Measurements from ENCODE around the gene KHDRBS2. TPM values are rescaled to one million over a fixed set of nuclear protein-coding genes. Genes with fewer than 3 reads are reported as not detected.

Gene KHDRBS2
- total and polyA plus RNA-seq, 2 donors (not counting 1 experiment from before 2014, with no cell fraction given) = not detected

GRCh38 chr6:61980622-61981021, 305.4 kb downstream of the KHDRBS2 start:
- H3K9ac ChIP-seq (ENCODE audit: insufficient read depth, low read length) = no peak overlapping the region
- no peak overlapping the region for H2AFZ ChIP-seq (ENCODE audit: low read length)
- no peak for DNase-seq (ENCODE audit: low read depth in 2 of 2)
- H3K36me3 ChIP-seq (ENCODE audit: control insufficient read depth, insufficient read depth, low read length) = no peaks in the 10 kb centered on the region
- no peaks in the 10 kb centered on the region for H3K27me3 ChIP-seq (ENCODE audit: control insufficient read depth, insufficient read depth, low read length)
- H4K20me1 ChIP-seq (ENCODE audit: control insufficient read depth, extremely low read depth, insufficient read depth, low read length) = no peaks in the 10 kb centered on the region
- H3K4me3 ChIP-seq (replicated peaks in 1 of 4; ENCODE audit: control extremely low read depth in 1 of 4, insufficient read depth in 1 of 4, low read depth in 3 of 4, low read length in 4 of 4) = no peak overlapping the region
- H3K79me2 ChIP-seq (ENCODE audit: control insufficient read depth, insufficient read depth, low read length) = no peaks in the 10 kb centered on the region
- H3K4me1 ChIP-seq (ENCODE audit: control insufficient read depth, extremely low read depth, insufficient read depth, low read length) = no peaks in the 10 kb centered on the region
- H3K4me2 ChIP-seq (ENCODE audit: extremely low read depth, insufficient read depth, low read length) = no peak overlapping the region
- H3K27ac ChIP-seq (ENCODE audit: insufficient read depth, low read length) = no peak overlapping the region
- H3K9me3 ChIP-seq (ENCODE audit: control insufficient read depth, insufficient read depth, low read depth, low read length) = no peaks in the 10 kb centered on the region
- TF ChIP-seq EZH2 (IDR thresholded peaks at IDR 0.05; ENCODE audit: low read length, missing control alignments) (no peak), CTCF (conservative IDR thresholded peaks at IDR 0.05 in 1 of 2, IDR thresholded peaks at IDR 0.05 in 1 of 2; ENCODE audit: low read depth in 1 of 2, low read length in 2 of 2) (no peak)

- Histone ChIP-seq H4K20me1 (ENCODE audit: control insufficient read depth, extremely low read depth, insufficient read depth, low read length) (no peaks in the 10 kb centered on the region), H3K4me1 (ENCODE audit: control insufficient read depth, extremely low read depth, insufficient read depth, low read length) (no peaks in the 10 kb centered on the region)
- TF ChIP-seq CTCF (conservative IDR thresholded peaks at IDR 0.05 in 1 of 2, IDR thresholded peaks at IDR 0.05 in 1 of 2; ENCODE audit: low read depth in 1 of 2, low read length in 2 of 2) = no peak
- TF ChIP-seq EZH2 (IDR thresholded peaks at IDR 0.05; ENCODE audit: low read length, missing control alignments) = no peak
Measured at GRCh38 chr6:61977947-61978346, 308.1 kb downstream of the KHDRBS2 start.

GRCh38 chr6:61977099-61977498, 308.9 kb downstream of the KHDRBS2 start:
- no peak for DNase-seq (ENCODE audit: low read depth in 2 of 2)
- no peak overlapping the region for H3K27ac ChIP-seq (ENCODE audit: insufficient read depth, low read length)
- H3K4me3 ChIP-seq (replicated peaks in 1 of 4; ENCODE audit: control extremely low read depth in 1 of 4, insufficient read depth in 1 of 4, low read depth in 3 of 4, low read length in 4 of 4) = no peak overlapping the region
- H4K20me1 ChIP-seq (ENCODE audit: control insufficient read depth, extremely low read depth, insufficient read depth, low read length) = no peaks in the 10 kb centered on the region
- H3K9me3 ChIP-seq (ENCODE audit: control insufficient read depth, insufficient read depth, low read depth, low read length) = no peaks in the 10 kb centered on the region
- TF ChIP-seq EZH2 (IDR thresholded peaks at IDR 0.05; ENCODE audit: low read length, missing control alignments) (no peak), CTCF (conservative IDR thresholded peaks at IDR 0.05 in 1 of 2, IDR thresholded peaks at IDR 0.05 in 1 of 2; ENCODE audit: low read depth in 1 of 2, low read length in 2 of 2) (no peak)
- H3K9ac ChIP-seq (ENCODE audit: insufficient read depth, low read length) = no peak overlapping the region
- no peaks in the 10 kb centered on the region for H3K27me3 ChIP-seq (ENCODE audit: control insufficient read depth, insufficient read depth, low read length)
- H3K4me2 ChIP-seq (ENCODE audit: extremely low read depth, insufficient read depth, low read length) = no peak overlapping the region
- H3K4me1 ChIP-seq (ENCODE audit: control insufficient read depth, extremely low read depth, insufficient read depth, low read length) = no peaks in the 10 kb centered on the region
- H3K79me2 ChIP-seq (ENCODE audit: control insufficient read depth, insufficient read depth, low read length) = no peaks in the 10 kb centered on the region
- no peak overlapping the region for H2AFZ ChIP-seq (ENCODE audit: low read length)
- no peaks in the 10 kb centered on the region for H3K36me3 ChIP-seq (ENCODE audit: control insufficient read depth, insufficient read depth, low read length)

More at GRCh38 chr6:61977947-61978346, 308.1 kb downstream of the KHDRBS2 start:
- no peaks in the 10 kb centered on the region for H3K9me3 ChIP-seq (ENCODE audit: control insufficient read depth, insufficient read depth, low read depth, low read length)
- no peak for DNase-seq (ENCODE audit: low read depth in 2 of 2)
- H3K27me3 ChIP-seq (ENCODE audit: control insufficient read depth, insufficient read depth, low read length) = no peaks in the 10 kb centered on the region
- no peak overlapping the region for H3K9ac ChIP-seq (ENCODE audit: insufficient read depth, low read length)
- H3K27ac ChIP-seq (ENCODE audit: insufficient read depth, low read length) = no peak overlapping the region
- no peaks in the 10 kb centered on the region for H3K79me2 ChIP-seq (ENCODE audit: control insufficient read depth, insufficient read depth, low read length)
- no peaks in the 10 kb centered on the region for H3K36me3 ChIP-seq (ENCODE audit: control insufficient read depth, insufficient read depth, low read length)
- H2AFZ ChIP-seq (ENCODE audit: low read length) = no peak overlapping the region
- H3K4me2 ChIP-seq (ENCODE audit: extremely low read depth, insufficient read depth, low read length) = no peak overlapping the region
- H3K4me3 ChIP-seq (replicated peaks in 1 of 4; ENCODE audit: control extremely low read depth in 1 of 4, insufficient read depth in 1 of 4, low read depth in 3 of 4, low read length in 4 of 4) = no peak overlapping the region

Measured in fibroblast of lung (primary cell).